SK-N-SH treated with all-trans-retinoic acid at 6 μM for 48 hours (cell line): ENCODE measurements around the gene CHN1.

Source experiments
- ATAC-seq: fragments of 200-7000 bp; cut with Tn5 transposase; 3 replicates; pipeline ENCODE4 v1.9.1; 2020; ENCODE audit warnings: mild to moderate bottlenecking, moderate library complexity
- ARNTL ChIP-seq: fragments of 450-650 bp; formaldehyde crosslinking; IDR thresholded peaks from 2 replicates; pipeline ENCODE4 v1.5.0; 2020; ENCODE audit warnings: low read depth, mild to moderate bottlenecking, moderate library complexity, borderline replicate concordance
- BACH2 ChIP-seq: fragments of 250-450 bp; sonication (Bioruptor Pico); IDR thresholded peaks from 2 replicates; pipeline ENCODE4 v1.9.0; 2021; ENCODE audit warnings: mild to moderate bottlenecking, borderline replicate concordance
- CREB5 ChIP-seq: fragments of 250-450 bp; sonication (Bioruptor Pico); IDR thresholded peaks from 2 replicates; pipeline ENCODE4 v1.5.1; 2020; ENCODE audit warnings: low read depth, mild to moderate bottlenecking, moderate library complexity
- CSDC2 ChIP-seq: fragments of 250-450 bp; sonication (Bioruptor Pico); IDR thresholded peaks from 2 replicates; pipeline ENCODE4 v1.5.0; 2020; ENCODE audit warnings: mild to moderate bottlenecking, moderate library complexity
- ESRRG ChIP-seq: fragments of 250-450 bp; sonication (Bioruptor Pico); IDR thresholded peaks from 2 replicates; pipeline ENCODE4 v1.6.1; 2021; ENCODE audit warnings: mild to moderate bottlenecking
- GLIS3 ChIP-seq: fragments of 250-450 bp; sonication (Bioruptor Pico); IDR thresholded peaks from 2 replicates; pipeline ENCODE4 v1.5.0; 2020; ENCODE audit warnings: mild to moderate bottlenecking, moderate library complexity
- OSR1 ChIP-seq: fragments of 250-450 bp; sonication (Bioruptor Pico); IDR thresholded peaks from 2 replicates; pipeline ENCODE4 v1.8.0; 2022; ENCODE audit warnings: moderate library complexity, mild to moderate bottlenecking, inconsistent platforms
- PATZ1 ChIP-seq: fragments of 250-450 bp; sonication (Bioruptor Pico); IDR thresholded peaks from 2 replicates; pipeline ENCODE4 v1.8.0; 2020; ENCODE audit warnings: mild to moderate bottlenecking, moderate library complexity, borderline replicate concordance
- POU6F1 ChIP-seq: fragments of 250-450 bp; sonication (Bioruptor Pico); IDR thresholded peaks from 2 replicates; pipeline ENCODE4 v1.8.0; 2021; ENCODE audit warnings: low read depth, mild to moderate bottlenecking, moderate library complexity, borderline replicate concordance
- RARB ChIP-seq: fragments of 250-450 bp; sonication (Bioruptor Pico); IDR thresholded peaks from 2 replicates; pipeline ENCODE4 v1.8.0; 2021; ENCODE audit warnings: mild to moderate bottlenecking, moderate library complexity
- SNAI2 ChIP-seq: fragments of 250-450 bp; sonication (Bioruptor Pico); IDR thresholded peaks from 2 replicates; pipeline ENCODE4 v1.5.0; 2020; ENCODE audit warnings: mild to moderate bottlenecking, moderate library complexity
- TCF4 ChIP-seq: fragments of 250-450 bp; sonication (Bioruptor Pico); IDR thresholded peaks from 2 replicates; pipeline ENCODE4 v1.8.0; 2021; ENCODE audit warnings: mild to moderate bottlenecking, moderate library complexity, borderline replicate concordance
- TOX ChIP-seq: fragments of 250-450 bp; sonication (Bioruptor Pico); IDR thresholded peaks from 2 replicates; pipeline ENCODE4 v1.8.0; 2021; ENCODE audit warnings: mild to moderate bottlenecking, moderate library complexity, borderline replicate concordance
- TSHZ2 ChIP-seq: fragments of 250-450 bp; sonication (Bioruptor Pico); IDR thresholded peaks from 2 replicates; pipeline ENCODE4 v1.5.0; 2020; ENCODE audit warnings: mild to moderate bottlenecking, moderate library complexity
- ZC3H10 ChIP-seq: fragments of 250-450 bp; sonication (Bioruptor Pico); IDR thresholded peaks from 2 replicates; pipeline ENCODE4 v1.5.1; 2021; ENCODE audit warnings: mild to moderate bottlenecking, moderate library complexity
- ZFP3 ChIP-seq: fragments of 250-450 bp; sonication (Bioruptor Pico); IDR thresholded peaks from 2 replicates; pipeline ENCODE4 v1.5.0; 2020; ENCODE audit warnings: mild to moderate bottlenecking, moderate library complexity
- ZFP30 ChIP-seq: fragments of 450-650 bp; formaldehyde crosslinking; IDR thresholded peaks from 2 replicates; pipeline ENCODE4 v1.5.0; 2022; ENCODE audit warnings: mild to moderate bottlenecking, moderate library complexity
- ZNF565 ChIP-seq: fragments of 450-650 bp; formaldehyde crosslinking; conservative IDR thresholded peaks from 2 replicates; pipeline ENCODE4 v1.5.0; 2020; ENCODE audit warnings: low read depth, mild to moderate bottlenecking, moderate library complexity
- ZNF70 ChIP-seq: fragments of 450-650 bp; formaldehyde crosslinking; IDR thresholded peaks from 2 replicates; pipeline ENCODE4 v1.5.0; 2020; ENCODE audit warnings: mild to moderate bottlenecking, moderate library complexity
- ZNF8 ChIP-seq: fragments of 450-650 bp; formaldehyde crosslinking; IDR thresholded peaks from 2 replicates; pipeline ENCODE4 v1.5.0; 2020; ENCODE audit warnings: mild to moderate bottlenecking, moderate library complexity

The CHN1 gene

GRCh38 chr2:174777347-174778084, 227.7 kb downstream of the CHN1 start:
- TF ChIP-seq GLIS3 (CRISPR knock-in tag) (no peak), SNAI2 (CRISPR knock-in tag) (no peak), RARB (CRISPR knock-in tag) (no peak), TCF4 (peak; percentile 11; the same call in 1 of the 2 replicates)
- peak; percentile 64 for ATAC-seq

GRCh38 chr2:174776675-174777074, 228.5 kb downstream of the CHN1 start:
- TF ChIP-seq ESRRG (no peak), POU6F1 (CRISPR knock-in tag) (no peak), ZFP30 (no peak), PATZ1 (CRISPR knock-in tag) (no peak), ARNTL (CRISPR knock-in tag) (no peak), TSHZ2 (CRISPR knock-in tag) (no peak), CSDC2 (no peak)
- TF ChIP-seq, all 23 proteins: peak for 0
- no peak for ATAC-seq

- TF ChIP-seq TSHZ2 (CRISPR knock-in tag) (no peak), ZFP30 (no peak), ZNF565 (no peak), OSR1 (CRISPR knock-in tag) (no peak), ZC3H10 (CRISPR knock-in tag) (no peak), TCF4 (no peak), BACH2 (CRISPR knock-in tag) (no peak), POU6F1 (CRISPR knock-in tag) (no peak), ZNF70 (CRISPR knock-in tag) (no peak), PATZ1 (CRISPR knock-in tag) (no peak), ZNF8 (CRISPR knock-in tag) (no peak), TOX (CRISPR knock-in tag) (no peak), CREB5 (CRISPR knock-in tag) (no peak), SNAI2 (CRISPR knock-in tag) (no peak), ZFP3 (CRISPR knock-in tag) (no peak)
- no peak for ATAC-seq
Measured at GRCh38 chr2:174776223-174776622, 229.0 kb downstream of the CHN1 start.
